Ovary (tissue), 3 donors: ENCODE results near the gene UFD1.

Experiments used
- CTCF ChIP-seq, 3 donors: fragments of 450-650 bp in 2 of 3; fragments of 200-600 bp in 1 of 3; IDR thresholded peaks; one replicate each; pipeline versions ENCODE4 v1.5.1 to v1.8.0; 2016 to 2022; ENCODE audit warnings: antibody characterized with exemption in 3 of 3, mild to moderate bottlenecking in 1 of 3
- EP300 ChIP-seq: sonication (generic); formaldehyde crosslinking; IDR thresholded peaks from one replicate; pipeline ENCODE4 v1.6.1; 2017; ENCODE audit warnings: antibody characterized with exemption
- POLR2A ChIP-seq: fragments of 450-650 bp; IDR thresholded peaks from one replicate; pipeline ENCODE4 v1.6.1; 2017; ENCODE audit warnings: antibody characterized with exemption, mild to moderate bottlenecking, moderate library complexity
- donor health status: DM: no; HTN: no; CAD: no.

- TF ChIP-seq POLR2A = no peak
- TF ChIP-seq CTCF (IDR thresholded peaks at IDR 0.05) = no peak
- TF ChIP-seq EP300 = no peak
Observed at GRCh38 chr22:19517919-19518611, 39.1 kb upstream of the UFD1 start.
